GM06990 (cell line): Measurements from ENCODE around the gene PIH1D2.
"Not testable (repeated sequence)": the region's sequence is repeated elsewhere in the genome, so short reads cannot be mapped to it uniquely, and the experiment has no call there.

ENCODE experiments used
- DNase-seq: peaks from one replicate; pipeline ENCODE4 v3.0.0-alpha.2; 2011; ENCODE audit not compliant: insufficient read length; ENCODE audit errors: extremely low read depth
- H3K27me3 ChIP-seq: replicated peaks from 2 replicates; pipeline ENCODE4 v1.6.0; 2011; ENCODE audit warnings: low read length; ENCODE audit not compliant: control insufficient read depth, insufficient read depth
- H3K36me3 ChIP-seq: 2 replicates; pipeline ENCODE4 v1.5.1; 2011; ENCODE audit warnings: low read length; ENCODE audit not compliant: control insufficient read depth, insufficient read depth
- H3K4me3 ChIP-seq: replicated peaks from 2 replicates; pipeline ENCODE4 v1.5.1; 2011; ENCODE audit warnings: low read depth, mild to moderate bottlenecking, control low read depth, low read length
- CTCF ChIP-seq: IDR thresholded peaks from 2 replicates; pipeline ENCODE4 v1.5.1; 2011; ENCODE audit warnings: low read length, control low read depth, mild to moderate bottlenecking, inconsistent platforms; ENCODE audit not compliant: insufficient read depth, poor library complexity, severe bottlenecking

Gene PIH1D2

GRCh38 chr11:112049777-112050176, 24.0 kb downstream of the PIH1D2 start:
- TF ChIP-seq CTCF = no peak
- Histone ChIP-seq H3K36me3 (peaks cover 3% of the 10 kb centered on the region), H3K4me3 (no peak overlapping the region), H3K27me3 (no peaks in the 10 kb centered on the region)
- DNase-seq = no peak

DNA sequence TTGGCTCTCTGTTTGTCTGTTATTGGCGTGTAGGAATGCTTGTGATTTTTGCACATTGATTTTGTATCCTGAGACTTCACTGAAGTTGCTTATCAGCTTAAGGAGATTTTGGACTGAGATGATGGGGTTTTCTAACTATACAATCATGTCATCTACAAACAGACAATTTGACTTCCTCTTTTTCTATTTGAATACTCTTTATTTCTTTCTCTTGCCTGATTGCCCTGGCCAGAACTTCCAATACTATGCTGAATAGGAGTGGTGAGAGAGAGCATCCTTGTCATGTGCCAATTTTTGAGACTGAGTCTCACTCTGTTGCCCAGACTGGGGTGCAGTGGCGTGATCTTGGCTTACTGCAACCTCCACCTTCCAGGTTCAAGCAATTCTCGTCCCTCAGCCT, 25.6 kb downstream of the PIH1D2 start:
- not testable (repeated sequence) for H3K27me3 ChIP-seq, H3K4me3 ChIP-seq, H3K36me3 ChIP-seq, DNase-seq

DNA sequence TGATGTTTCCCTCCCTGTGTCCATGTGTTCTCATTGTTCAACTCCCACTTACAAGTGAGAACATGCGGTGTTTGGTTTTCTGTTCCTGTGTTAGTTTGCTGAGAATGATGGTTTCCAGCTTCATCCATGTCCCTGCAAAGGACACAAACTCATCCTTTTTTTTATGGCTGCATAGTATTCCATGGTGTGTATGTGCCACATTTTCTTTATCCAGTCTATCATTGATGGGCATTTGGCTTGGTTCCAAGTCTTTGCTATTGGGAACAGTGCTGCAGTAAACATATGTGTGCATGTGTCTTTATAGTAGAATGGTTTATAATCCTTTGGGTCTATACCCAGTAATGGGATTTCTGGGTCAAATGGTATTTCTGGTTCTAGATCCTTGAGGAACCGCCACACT, 27.2 kb downstream of the PIH1D2 start:
- not testable (repeated sequence) for H3K27me3 ChIP-seq, H3K4me3 ChIP-seq, DNase-seq, H3K36me3 ChIP-seq

- TF ChIP-seq CTCF = no peak
- no peak for DNase-seq
- no peak overlapping the region for H3K4me3 ChIP-seq
- no peaks in the 10 kb centered on the region; the same call in none of the 2 replicates for H3K36me3 ChIP-seq
- no peaks in the 10 kb centered on the region for H3K27me3 ChIP-seq
Observed at GRCh38 chr11:112044961-112045360, 28.9 kb downstream of the PIH1D2 start.

GRCh38 chr11:112042961-112043304, 30.9 kb downstream of the PIH1D2 start:
- Histone ChIP-seq H3K36me3 (no peaks in the 10 kb centered on the region; the same call in none of the 2 replicates), H3K4me3 (no peak overlapping the region), H3K27me3 (no peaks in the 10 kb centered on the region)
- no peak for TF ChIP-seq CTCF
- DNase-seq = no peak

- H3K27me3 ChIP-seq = no peaks in the 10 kb centered on the region
- no peak overlapping the region for H3K4me3 ChIP-seq
- DNase-seq = no peak
- H3K36me3 ChIP-seq = no peaks in the 10 kb centered on the region; the same call in none of the 2 replicates
- no peak for TF ChIP-seq CTCF
Observed at GRCh38 chr11:112042161-112042960, 31.5 kb downstream of the PIH1D2 start.

DNA sequence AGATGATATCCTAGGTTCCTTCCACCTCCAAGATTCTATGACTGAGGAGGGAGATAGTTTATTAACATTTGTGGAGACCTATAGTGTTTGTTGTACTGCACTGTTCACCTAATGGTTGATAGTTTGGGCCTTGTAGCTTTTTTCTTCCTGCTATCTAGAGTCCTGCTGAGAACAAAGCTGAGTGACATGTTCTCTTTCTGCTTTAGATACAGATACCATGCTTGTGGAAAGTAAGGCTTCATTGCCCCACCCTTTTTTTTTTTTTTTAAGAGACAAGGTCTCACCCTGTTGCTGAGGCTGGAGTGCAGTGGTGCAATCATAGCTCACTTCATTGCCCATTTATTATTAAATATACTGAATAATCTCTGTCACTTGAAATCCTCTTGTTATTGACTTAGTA, 36.3 kb downstream of the PIH1D2 start:
- Histone ChIP-seq H3K36me3 (peaks cover 6% of the 10 kb centered on the region), H3K27me3 (no peaks in the 10 kb centered on the region)
- no peak for TF ChIP-seq CTCF

More for the DNA sequence above, 36.3 kb downstream of the PIH1D2 start:
- DNase-seq = no peak
- no peak overlapping the region for H3K4me3 ChIP-seq
